Astrocyte (in vitro differentiated cells and primary cell): ENCODE results near the gene AARS2.

Experiments
- EZH2 ChIP-seq: IDR thresholded peaks from 2 replicates; pipeline ENCODE4 v1.6.1; 2012; ENCODE audit warnings: mild to moderate bottlenecking, low read length, inconsistent platforms; ENCODE audit not compliant: insufficient read depth
- TF ChIP-seq, protein P1 (sequence below): IDR thresholded peaks from 2 replicates; pipeline ENCODE4 v1.5.1; 2011; ENCODE audit warnings: low read depth, mild to moderate bottlenecking, inconsistent platforms, low read length, moderate library complexity; ENCODE audit not compliant: insufficient read depth

DNA sequence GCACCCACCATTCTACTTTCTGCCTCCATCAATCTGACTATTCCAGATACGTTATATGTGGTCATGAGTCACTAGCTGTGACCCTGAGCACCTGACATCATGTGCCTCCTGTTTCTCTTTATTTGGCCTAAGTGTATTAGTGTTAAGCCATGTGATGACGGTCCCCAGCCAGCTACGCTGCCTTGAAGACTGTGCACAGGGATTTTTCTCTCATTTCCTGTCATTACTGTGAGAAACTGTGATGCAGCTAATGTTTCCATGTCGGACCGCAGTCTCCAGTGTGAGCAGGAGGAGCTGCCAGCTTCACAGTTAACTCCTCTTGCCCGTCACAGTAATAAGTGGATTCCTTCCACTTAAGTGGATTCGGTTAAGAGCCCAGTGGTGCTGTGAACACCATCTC lies 19.4 kb upstream of the AARS2 start:
- TF ChIP-seq, protein P1, sequence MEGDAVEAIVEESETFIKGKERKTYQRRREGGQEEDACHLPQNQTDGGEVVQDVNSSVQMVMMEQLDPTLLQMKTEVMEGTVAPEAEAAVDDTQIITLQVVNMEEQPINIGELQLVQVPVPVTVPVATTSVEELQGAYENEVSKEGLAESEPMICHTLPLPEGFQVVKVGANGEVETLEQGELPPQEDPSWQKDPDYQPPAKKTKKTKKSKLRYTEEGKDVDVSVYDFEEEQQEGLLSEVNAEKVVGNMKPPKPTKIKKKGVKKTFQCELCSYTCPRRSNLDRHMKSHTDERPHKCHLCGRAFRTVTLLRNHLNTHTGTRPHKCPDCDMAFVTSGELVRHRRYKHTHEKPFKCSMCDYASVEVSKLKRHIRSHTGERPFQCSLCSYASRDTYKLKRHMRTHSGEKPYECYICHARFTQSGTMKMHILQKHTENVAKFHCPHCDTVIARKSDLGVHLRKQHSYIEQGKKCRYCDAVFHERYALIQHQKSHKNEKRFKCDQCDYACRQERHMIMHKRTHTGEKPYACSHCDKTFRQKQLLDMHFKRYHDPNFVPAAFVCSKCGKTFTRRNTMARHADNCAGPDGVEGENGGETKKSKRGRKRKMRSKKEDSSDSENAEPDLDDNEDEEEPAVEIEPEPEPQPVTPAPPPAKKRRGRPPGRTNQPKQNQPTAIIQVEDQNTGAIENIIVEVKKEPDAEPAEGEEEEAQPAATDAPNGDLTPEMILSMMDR, result no peak
- TF ChIP-seq EZH2, result no peak
